Right renal pelvis (tissue), 4 donors: ENCODE data around the gene FBN1. TPM values are rescaled to one million over a fixed set of nuclear protein-coding genes. Genes with fewer than 3 reads are reported as not detected.

ENCODE experiments used
- DNase-seq, 4 donors: peaks; one replicate each; pipeline ENCODE4 v3.0.0-alpha.2; 2013; ENCODE audit warnings: low read depth in 4 of 4, low spot score in 3 of 4, missing footprints in 1 of 4
- polyA plus RNA-seq, 4 donors: library from polyadenylated mRNA; unstranded; fragments of 120-200 nt; gene quantifications; one replicate each; pipeline ENCODE4 v1.2.1, GENCODE V29; 2013; ENCODE audit not compliant: insufficient read length in 4 of 4

The FBN1 gene
- polyA plus RNA-seq, 4 donors: 94.5 to 113 (median 109) TPM

DNA sequence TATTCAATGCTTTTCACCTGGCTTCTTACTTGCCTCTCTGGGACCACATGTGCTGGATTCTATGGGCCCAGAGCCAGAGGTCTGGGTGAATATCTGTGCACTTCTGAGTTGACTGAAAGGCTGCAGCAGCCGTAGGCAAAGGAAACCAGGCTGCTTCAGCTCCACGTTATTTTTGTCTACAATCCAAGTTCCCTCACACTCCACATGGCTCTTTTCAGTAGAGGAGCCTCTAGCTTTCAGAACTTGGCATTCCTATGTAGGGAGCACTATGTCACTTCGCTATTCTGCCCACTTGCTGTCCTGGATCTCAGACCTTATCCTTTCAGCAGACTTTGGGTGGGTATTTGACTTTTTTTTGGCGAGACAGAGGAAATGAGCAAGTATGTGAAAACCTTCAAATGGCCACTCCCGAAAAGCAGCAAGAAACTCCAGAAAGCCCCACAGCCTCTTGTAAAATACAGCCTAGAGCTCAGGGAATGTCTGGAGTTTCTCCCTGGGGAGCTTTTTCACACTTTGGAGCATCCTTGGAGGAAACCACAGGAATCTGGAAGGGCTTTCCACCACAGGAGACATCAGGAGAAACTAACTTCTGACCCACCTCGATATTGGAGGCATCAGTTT lies 233.4 kb downstream of the FBN1 start:
- DNase-seq: no peak

DNA sequence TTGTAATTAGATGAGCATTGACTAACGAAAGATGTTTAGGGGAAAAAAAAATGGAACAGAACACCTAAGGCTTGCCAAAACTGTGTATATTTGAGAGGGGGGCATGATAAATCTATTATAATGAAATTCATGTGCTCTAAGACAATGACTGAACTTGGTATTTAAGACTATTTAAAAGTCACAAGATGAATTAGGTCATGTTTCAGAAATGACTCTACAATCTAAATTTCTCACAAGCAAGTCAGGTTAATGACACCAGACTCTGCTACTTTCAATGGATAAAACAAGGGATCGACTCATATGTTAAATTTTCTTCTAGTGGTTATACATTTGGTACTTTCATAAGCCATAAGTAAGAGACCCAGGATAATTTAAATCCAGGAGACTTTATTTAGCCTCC lies 235.9 kb downstream of the FBN1 start:
- DNase-seq: no peak

DNA sequence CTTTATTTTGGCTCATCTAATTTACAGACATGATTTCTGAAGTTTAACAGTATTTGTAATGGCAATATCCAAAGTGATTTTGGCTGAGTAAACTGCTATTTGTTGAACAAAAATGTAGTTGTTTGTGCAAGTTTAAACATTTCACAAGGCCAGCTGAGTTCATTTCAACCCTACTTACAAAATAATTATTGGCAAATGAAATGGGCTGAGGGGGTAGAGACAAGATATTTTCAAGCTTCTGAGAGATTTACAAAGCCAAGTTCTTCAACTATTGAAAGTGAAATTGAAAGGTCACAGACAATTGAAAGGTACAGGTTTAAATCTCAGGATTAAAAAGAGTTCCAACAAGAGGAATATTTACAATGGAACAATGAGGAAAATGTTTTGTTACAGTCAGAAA lies 237.2 kb downstream of the FBN1 start:
- no peak for DNase-seq

DNA sequence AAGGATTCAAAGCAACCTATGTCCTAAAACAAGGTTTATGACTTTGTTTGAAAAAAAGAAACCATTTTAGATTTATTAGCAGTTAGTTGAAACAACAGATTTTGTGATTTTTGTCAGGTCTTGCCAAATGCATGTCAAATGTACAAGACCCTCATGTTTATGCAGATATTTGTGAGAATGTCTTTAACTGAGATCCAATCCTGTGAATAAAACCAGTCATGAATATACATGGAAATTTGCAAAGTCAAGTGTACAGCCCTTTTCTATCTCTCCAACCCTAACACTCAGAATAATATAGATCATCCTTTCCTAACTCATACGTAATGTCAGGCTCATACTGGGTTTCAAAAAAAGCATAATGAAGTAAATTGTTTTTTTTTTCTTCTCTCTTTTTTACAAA lies 237.9 kb downstream of the FBN1 start:
- no peak for DNase-seq

DNA sequence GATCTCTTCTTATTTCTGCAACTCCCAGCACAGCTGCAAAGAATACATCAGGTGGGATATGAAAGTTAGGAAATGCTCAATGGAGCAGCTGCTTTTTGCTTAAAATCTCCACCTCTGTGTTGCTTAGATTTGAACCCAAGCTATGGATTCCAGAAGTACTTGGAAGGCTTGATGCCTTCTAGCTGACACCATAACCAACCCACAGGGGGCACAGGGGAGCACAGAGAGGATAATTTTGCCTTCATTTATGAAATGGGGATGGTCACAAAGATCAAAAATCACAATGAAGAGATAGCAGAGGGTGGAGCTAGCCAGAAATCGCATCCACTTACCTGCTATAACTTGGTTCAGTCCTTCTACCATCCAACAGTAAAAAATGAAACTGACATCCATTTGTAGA lies 238.6 kb downstream of the FBN1 start:
- no peak for DNase-seq

DNA sequence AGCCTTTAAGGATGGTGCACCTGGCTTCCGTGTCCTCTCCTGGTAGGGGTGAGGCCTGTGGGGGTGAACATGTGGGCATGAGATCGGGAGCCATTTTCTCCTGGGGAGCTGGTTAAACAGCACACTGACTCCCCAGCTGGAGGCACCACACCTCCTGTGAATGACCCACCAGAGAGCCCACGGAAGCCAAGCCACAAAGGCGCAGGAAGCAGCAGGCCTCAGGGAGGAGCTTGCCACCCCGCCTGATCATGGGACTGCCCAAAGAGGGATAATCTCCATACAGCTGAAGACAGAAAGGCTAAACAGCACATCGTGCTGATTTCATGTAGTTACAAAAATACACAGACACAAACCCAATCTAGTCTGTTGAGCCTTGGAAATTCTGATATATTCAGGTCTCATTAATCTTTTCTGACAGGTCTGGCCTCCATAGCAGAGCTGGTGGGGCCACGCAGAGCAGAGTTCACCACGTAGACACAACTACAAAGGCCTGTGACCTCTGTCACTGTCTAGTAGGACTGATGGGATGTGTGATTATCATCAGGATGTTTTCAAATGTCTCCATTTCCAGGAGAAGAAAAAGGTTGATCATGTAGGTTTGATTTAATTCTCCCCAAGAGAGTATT lies 239.1 kb downstream of the FBN1 start:
- no peak for DNase-seq

DNA sequence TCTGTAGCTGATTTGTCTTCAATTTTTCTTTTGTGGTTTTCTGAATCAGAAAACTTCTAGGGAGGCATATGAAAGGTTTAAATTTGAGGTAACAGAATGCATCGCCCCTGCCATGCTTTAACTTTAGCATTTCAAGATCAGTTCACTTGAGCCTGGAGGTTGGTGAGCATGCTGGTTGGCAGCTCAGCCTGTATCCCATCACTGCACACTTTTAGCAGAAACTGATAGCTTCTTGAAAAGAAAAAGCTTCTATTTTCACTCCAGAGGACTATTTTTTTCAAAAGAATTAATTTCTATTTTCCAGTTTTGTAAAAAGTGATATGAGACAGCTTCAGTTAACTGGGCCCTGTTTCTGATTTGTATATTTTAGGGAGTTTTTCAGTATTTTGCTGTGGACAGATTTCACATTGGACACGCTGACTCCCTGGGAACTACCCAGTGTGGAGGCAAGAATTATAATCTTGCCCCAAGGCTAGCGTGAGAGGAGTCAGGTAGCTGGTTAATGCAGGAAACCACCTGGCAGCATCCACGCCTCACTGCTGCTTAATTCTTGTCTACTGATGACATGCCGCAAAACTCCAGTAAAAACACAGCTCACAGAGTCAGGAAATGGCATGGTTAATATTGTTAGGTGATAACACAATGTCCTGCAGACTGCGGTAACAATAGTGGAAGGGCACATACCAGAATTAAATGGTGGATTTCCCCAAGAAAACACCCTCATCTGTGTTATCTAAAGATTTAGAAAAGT lies 242.9 kb downstream of the FBN1 start:
- DNase-seq: no peak

DNA sequence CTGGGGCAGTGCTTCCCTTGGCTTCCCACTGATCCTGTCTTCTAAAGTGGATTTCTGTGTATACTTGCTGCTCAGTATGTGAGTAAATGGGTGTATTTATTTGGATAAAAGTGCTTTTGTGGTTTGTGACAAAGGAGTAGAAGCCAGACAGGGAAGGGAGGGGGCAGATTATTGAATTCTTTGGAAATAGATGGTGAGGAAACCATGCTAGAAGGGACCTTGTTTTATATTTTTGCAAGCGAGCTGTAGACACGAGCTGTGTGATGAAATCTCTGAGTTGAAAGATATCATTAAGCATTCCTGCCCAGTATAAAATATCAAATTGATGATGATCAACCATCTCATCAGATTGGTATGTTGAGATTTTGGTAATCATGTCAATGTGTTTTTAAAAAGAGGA lies 245.4 kb downstream of the FBN1 start:
- no peak for DNase-seq

DNA sequence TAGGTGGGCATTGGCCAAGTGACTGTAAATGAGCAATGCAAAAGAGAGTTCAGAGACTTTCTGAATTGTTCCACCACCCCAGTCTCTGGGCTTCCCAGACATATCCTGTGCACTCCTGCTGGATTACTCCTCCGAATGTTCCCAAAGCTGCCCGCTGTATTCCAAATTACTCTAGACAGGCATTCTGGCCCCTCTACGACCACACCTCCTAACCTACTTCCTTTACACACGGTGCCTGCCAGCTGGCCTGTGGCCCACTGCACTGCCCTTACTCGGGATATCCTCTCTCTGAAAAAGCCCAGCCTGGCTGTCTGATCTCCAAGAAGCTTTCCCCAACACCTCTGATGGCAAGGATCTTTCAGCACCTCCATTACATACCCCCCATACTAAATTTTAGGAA lies 247.7 kb downstream of the FBN1 start:
- no peak for DNase-seq

DNA sequence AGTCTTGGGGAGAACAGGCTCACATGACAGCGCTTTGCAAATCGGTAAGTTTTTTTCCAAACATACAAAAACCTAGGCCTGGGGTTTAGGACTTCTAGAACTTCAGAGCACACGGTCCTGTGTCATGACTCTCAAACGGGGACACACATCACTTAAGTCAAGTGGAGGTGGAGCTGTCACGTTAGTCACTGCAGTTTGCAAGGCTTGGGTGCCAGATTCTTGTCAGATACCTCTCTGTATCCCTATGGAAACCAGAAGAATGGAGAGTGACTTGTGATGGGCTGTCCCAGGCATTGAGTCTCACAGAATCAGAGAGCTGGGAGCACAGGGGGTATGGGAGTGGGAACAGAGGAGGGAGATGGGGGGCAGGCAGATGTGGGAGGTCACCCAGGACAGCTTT lies 249.5 kb downstream of the FBN1 start:
- DNase-seq: no peak

DNA sequence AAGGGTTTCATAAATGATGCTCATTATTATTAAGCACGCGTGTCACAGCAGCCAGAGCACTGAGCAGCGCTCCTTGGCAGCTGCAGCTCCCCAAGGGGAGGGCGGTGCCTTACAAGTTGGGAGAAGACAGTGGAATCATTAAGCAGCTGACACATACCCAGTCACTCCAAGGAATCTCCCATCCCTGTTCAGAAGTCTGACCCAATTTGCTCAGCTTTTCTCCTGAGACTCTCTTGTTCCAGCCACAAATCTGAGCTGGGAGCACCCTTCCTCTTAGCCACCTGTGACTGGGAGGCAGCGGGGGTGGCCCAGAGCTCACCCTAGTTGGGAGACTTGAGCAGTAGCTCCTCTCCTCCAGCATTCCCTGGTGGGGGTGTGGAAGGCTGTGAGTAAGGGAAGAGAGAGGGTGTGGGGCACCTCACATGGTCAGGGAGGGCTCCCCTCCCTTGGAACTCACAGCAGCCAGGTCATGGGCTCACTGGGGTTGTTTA lies 249.9 kb downstream of the FBN1 start:
- no peak for DNase-seq

DNA sequence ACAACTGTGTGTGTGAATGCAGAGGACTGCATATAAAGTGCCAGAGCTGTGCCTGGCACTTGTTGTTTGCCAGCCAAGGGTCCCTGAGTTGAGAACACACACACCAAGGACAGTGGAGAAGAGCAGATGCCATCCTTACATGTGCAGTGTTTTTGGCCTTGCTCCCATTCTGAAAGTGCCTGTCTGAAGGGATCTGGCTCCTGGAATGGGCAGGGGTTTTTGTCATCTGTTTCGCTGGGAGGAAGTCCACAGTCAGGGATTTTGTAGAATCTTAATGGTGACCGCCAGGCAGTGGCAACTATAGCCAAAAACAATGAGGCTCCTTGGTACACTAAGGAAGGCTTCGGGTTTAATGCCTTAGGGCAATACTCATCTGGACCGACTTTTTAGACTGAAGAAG lies 250.5 kb downstream of the FBN1 start:
- DNase-seq: no peak

DNA sequence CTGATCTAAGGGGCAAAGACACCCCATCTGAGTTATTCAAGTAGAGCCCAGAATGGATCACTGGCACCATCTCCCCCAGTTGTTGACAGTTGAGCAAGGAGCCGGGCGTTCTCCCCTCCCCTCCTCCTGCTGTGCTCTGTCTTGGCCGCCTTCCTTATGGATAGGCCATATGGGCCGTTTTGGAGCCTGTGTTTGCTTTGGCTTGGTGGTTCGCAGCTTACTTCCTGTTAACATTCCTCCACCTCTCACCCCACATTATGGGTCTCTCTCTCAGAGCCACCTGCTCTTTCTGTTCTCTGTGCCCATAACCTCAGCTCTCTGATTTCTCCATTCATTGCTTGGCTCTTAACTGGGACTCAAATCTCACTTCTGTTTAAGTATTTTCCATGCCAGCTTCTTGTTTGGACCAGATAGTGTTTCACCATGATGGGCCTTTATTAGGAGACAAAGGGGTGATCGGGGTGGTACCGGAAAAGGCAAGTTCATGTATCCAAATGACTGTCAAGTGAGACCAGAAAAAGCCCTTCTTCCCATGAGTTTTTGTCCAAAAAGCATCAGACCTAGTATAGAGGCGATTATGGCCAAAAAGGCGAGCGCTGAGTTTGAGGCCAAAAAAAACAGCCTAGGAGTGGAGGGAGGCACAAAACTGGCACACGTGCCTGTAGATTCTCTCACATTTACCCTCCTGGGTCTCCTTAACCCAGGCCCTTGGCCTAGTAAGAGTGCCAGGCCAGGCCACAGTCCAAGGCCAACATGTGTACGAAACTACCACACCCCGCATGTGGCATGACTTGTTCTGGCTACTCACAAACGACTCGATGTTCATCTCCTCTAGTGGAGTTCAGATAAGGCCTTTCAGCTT lies 251.6 kb downstream of the FBN1 start:
- DNase-seq: peak in 1 of 4 donors; percentile 35

DNA sequence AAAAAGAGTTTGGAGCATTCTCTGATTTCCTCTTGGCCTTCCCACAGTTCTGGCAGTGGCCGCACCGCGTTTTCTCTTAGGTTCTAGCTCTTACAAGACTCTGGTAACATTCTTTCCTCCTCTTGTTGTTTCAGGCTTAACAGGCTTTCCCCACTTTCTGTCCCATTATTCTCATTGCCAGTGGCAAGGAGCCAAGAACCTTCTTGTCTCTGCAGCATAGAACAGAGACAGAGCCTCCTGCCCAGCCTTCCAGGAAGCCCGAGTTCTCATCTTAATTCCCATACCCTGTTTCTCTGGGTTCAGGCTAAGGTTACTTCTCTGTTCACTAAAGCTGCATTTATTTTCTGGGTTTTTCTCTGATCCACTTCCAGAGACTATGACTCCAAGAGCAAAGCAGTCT lies 253.2 kb downstream of the FBN1 start:
- no peak for DNase-seq

DNA sequence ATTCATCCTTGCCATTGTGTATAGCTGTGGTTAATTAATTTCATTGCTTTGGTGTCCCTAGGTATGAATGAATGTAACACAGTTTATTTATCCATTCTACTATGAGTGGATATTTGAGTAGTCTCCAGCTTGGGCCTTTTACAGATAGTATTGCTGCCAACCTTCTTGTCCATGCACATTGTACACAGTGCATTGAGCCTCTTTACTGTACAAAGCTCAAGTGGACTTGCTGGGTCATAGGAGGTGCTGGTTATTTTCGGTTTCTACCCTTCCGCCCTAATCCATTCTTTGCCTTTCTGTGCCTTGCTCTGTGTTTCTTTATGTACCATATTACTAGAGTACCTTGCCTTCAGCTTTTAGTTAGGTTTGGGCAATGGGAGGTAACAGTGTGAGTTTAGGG lies 253.6 kb downstream of the FBN1 start:
- DNase-seq: no peak

DNA sequence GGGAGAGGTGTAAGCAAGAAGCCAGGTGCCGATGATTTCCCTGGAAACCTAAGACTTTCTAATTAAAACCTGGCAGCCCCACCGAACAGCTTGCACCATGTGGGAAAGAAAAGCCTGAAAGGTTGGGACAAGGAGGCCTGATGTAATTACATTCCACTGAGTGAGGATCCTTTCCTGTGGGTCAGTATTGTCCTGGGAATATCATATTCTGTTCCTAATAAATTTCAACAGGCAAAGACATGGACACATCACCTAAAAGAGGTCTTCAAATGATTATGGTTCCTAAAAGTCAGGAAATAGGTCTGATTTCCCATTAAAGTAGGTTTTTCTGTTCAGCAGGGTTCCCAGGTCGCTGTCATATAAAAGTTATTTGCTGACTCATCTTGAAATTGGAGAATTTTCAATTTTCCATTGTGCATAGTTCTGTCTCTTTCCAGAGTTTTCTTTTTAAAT lies 255.8 kb downstream of the FBN1 start:
- DNase-seq: no peak

DNA sequence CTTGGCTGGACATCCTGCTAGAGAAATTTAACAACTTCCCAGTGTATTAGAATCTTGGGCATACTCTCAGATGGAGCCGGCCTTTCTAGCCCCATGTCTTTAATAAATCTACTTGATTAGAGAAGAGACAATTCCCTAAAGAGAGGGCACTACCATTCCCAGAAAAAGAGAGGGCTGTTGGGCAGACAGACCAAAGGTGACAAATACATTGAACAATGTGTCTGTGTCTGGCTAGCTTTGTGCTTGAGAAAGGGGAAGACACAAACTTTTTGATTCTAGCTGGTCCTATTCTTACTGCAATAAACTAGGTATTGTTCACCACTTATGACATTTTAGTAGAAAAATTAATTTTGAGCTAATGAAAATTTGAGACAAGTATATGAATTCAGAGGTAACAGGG lies 256.6 kb downstream of the FBN1 start:
- DNase-seq: no peak

DNA sequence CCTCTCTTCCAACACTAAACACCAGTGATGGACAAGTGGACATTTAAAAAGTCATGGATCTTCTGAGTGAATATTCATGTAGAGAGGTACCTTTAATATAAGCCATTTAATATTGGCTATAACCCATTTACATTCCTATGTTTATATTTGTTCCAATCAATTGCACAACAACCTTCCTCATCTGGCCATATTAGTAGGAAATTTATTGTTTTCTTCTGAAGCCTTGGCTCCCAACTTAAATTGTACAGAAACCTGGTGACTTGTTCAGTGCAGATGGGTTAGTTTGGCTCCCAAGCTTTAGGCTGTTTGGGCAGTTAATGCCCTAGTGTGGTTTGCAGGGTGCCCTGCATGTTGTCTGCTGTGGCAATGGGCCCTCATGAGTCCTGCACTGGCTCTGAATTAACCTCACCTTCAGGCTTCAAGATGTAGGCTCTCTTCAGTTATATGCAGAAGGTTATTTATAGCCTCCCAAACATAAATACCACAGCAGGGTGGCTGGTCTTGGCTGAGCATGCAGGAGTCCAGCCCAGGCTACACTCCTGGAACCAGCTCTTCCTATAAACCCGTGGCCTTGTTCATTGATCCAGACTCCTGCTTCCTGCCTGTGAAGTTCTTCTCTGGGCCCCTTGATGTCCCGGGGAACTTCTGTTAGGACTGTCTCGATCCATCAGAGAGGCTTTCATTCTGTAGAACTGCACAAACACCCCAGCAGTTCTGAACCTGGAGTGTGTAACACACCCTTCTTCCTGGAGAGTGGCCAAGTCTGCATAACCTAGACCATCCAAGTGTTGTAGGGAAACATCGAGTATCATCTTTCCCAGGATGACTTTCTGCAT lies 257.3 kb downstream of the FBN1 start:
- DNase-seq: no peak

DNA sequence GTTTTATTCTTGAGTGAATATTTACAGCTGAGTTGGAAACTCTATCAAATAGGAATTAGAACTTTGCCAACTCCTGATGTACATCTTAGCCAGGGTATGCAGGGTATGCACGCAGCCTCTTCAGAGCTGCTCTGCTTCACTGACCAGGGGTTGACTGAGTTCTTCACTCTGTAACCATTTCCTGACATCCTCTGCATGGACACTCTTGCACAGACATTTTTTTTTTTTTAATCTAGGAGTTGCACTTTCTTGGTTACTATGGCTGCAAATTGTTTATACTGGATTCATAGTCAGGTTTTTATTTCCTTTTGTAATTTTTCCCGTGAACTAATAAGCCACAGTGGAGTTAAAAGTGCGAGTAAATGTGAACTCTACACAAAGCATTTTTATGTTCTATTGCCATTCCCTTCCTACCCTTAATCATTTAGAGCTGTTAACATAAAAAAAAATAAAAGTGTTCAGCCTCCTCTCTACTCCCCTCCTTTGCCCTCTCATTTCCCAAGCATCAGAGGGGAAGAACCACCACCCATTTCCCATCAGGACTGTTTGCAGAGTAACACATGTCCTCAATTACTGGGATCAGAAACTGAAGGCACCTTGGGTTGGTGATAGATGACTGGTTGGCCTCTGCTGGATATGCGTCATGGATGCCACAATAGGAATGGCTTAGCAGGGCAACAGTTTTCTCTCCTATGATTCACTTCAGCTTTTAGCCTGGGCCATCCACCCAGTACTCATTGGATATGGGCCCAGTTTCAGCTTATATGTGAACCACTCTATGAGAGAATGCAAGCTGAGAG lies 260.3 kb downstream of the FBN1 start:
- no peak for DNase-seq
